Calu3 (cell line): ENCODE data around the gene OSCP1. TPM values are rescaled to one million over a fixed set of nuclear protein-coding genes. Genes with fewer than 3 reads are reported as not detected.
A peak's percentile ranks its signal among the peaks of the same experiment; 100 is the strongest.

Experiments used
- BruUV-seq: library from RNA; stranded (reverse); fragments of 400-500 nt; replicated peaks from 2 replicates; lab custom pipeline; 2021; lab: Mats Ljungman, UMichigan
- CTCF ChIA-PET: fragments of 300-600 bp; sonication (Branson Sonifier 250); formaldehyde crosslinking; loops from one replicate; lab custom pipeline; 2022; ENCODE audit warnings: antibody characterized with exemption; lab: Charles Lee
- DNase-seq: peaks from one replicate; pipeline ENCODE4 v3.0.0; 2022
- H3K27ac Mint-ChIP-seq: one replicate; pipeline ENCODE4 v1.8.0; 2022; ENCODE audit warnings: mixed read lengths; ENCODE audit not compliant: unreplicated experiment
- H3K27me3 Mint-ChIP-seq: one replicate; pipeline ENCODE4 v1.8.0; 2022; ENCODE audit warnings: mixed read lengths; ENCODE audit not compliant: unreplicated experiment
- H3K36me3 Mint-ChIP-seq: one replicate; pipeline ENCODE4 v1.8.0; 2022; ENCODE audit warnings: mild to moderate bottlenecking, moderate library complexity, mixed read lengths; ENCODE audit not compliant: insufficient read depth, unreplicated experiment
- H3K4me1 Mint-ChIP-seq: one replicate; pipeline ENCODE4 v1.8.0; 2022; ENCODE audit warnings: mild to moderate bottlenecking, low read depth, mixed read lengths; ENCODE audit not compliant: unreplicated experiment
- H3K4me3 Mint-ChIP-seq: one replicate; pipeline ENCODE4 v1.8.0; 2022; ENCODE audit warnings: mild to moderate bottlenecking, low read depth, moderate library complexity, mixed read lengths; ENCODE audit not compliant: unreplicated experiment
- H3K9me3 Mint-ChIP-seq: one replicate; pipeline ENCODE4 v1.8.0; 2022; ENCODE audit warnings: low read depth, mixed read lengths; ENCODE audit not compliant: unreplicated experiment
- CTCF ChIP-seq: fragments of 200-600 bp; IDR thresholded peaks from one replicate; pipeline ENCODE4 v1.8.0; 2022; ENCODE audit warnings: antibody characterized with exemption; ENCODE audit not compliant: unreplicated experiment
- intact Hi-C: fragments of 100-400 bp; cut with micrococcal nuclease; formaldehyde crosslinking; loops from one replicate; pipeline ENCODE4 v1.10.0; 2022; ENCODE audit not compliant: unreplicated experiment
- total RNA-seq: library from RNA; stranded (reverse); gene quantifications from 2 replicates; pipeline ENCODE4 v1.2.3, GENCODE V29; 2022

The OSCP1 gene
- total RNA-seq, 1 experiment from 2014 or later: 2.0 TPM

GRCh38 chr1:36455386-36455785 lies 5.1 kb upstream of the OSCP1 start:
- H3K9me3 Mint-ChIP-seq: no peaks in the 10 kb centered on the region
- intact Hi-C loops: no loop called here
- TF ChIP-seq CTCF: no peak
- H3K27me3 Mint-ChIP-seq: no peaks in the 10 kb centered on the region
- no TSS peak for BruUV-seq
- H3K27ac Mint-ChIP-seq: no peak overlapping the region
- H3K4me3 Mint-ChIP-seq: no peak overlapping the region
- H3K4me1 Mint-ChIP-seq: no peaks in the 10 kb centered on the region
- CTCF ChIA-PET: interaction anchor here (0.5 kb wide), 1 partner anchor 1105 kb away, joined by 6 read pairs; no protein-coding TSS in a partner anchor
- DNase-seq: no peak
- H3K36me3 Mint-ChIP-seq: peaks cover 36% of the 10 kb centered on the region

DNA sequence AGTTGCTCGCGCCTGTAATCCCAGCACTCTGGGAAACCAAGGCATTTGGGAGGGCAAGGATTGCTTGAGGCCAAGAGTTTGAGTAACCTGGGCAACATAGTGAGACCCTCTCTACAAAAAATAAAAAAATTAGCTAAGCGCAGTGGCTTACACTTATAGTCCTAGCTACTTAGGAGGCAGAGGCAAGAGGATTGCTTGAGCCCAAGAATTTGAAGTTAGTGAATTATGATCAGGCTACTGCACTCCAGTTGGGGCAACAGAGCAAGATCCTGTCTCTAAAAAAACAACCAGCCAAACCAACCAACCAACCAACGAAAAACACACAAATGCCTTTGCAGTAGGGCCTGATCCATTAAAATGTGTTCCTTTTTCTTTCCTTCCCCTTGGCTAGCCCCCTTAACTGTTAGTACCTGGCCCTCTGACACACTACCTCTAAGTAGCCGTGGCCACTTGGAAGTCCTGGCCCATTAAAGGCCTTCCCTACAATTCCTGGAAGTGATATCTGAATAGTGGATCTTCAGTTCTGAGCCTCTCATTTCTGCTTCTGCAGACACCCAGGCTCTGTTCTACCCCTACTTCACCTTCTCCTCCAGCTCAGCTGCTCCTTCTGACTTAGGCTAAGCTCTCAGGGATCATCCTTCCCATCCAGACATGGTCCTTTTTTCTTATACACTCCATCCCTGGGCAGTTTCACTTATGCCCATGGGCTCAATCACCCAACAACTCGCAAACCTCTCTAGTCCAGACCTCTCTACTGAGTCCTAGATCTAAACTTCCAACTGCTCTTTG lies 3.5 kb upstream of the OSCP1 start:
- H3K9me3 Mint-ChIP-seq: no peaks in the 10 kb centered on the region
- H3K4me3 Mint-ChIP-seq: no peak overlapping the region
- CTCF ChIA-PET: no interaction called here
- no peak for TF ChIP-seq CTCF
- peak overlapping the region; percentile 55 for H3K27ac Mint-ChIP-seq
- no peaks in the 10 kb centered on the region for H3K27me3 Mint-ChIP-seq
- BruUV-seq: no TSS peak
- peaks cover 9% of the 10 kb centered on the region for H3K4me1 Mint-ChIP-seq
- intact Hi-C loops: no loop called here
- no peak for DNase-seq
- peaks cover 47% of the 10 kb centered on the region for H3K36me3 Mint-ChIP-seq

DNA sequence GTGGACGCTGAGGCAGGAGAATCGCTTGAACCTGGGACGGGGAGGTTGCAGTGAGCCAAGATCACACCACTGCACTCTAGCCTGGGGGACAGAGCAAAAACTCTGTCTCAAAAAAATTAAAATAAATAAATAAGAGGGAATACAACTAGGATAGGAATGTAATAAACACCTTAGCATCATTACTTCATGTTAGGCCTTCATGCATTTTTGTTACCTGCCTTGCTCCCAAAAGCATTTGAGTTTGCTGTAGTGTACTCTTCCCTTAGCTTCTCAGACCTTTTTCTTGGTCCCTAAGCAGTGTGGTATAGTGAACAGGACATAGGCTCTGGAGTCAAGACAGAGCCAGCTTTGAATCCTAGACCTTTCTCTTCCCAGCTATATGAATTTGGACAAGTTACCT lies 2.8 kb upstream of the OSCP1 start:
- Mint-ChIP-seq H3K27ac (no peak overlapping the region), H3K36me3 (peaks cover 47% of the 10 kb centered on the region), H3K9me3 (no peaks in the 10 kb centered on the region), H3K27me3 (no peaks in the 10 kb centered on the region), H3K4me3 (no peak overlapping the region), H3K4me1 (peaks cover 9% of the 10 kb centered on the region)
- BruUV-seq: no TSS peak
- no peak for TF ChIP-seq CTCF
- CTCF ChIA-PET: no interaction called here
- no peak for DNase-seq
- intact Hi-C loops: no loop called here

DNA sequence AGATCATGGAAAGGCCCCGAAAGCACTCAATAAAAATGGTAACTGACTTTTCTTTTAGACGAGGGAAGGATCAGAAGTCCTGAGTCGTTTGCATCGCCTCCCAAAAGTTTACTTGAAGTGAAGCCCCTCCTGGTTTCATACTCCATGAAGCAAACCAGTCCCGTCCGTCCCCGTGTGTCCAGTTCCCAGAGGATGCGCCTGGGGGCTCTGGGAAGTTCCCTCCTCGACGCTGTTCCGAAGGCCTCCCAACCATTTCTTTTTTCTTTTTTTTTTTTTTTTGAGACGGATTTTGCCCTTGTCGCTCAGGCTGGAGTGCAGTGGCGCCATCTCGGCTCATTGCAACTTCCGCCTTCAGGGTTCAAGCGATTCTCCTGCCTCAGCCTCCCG lies 661 bp upstream of the OSCP1 start:
- Mint-ChIP-seq H3K9me3 (no peaks in the 10 kb centered on the region), H3K27ac (peak overlapping the region; percentile 95), H3K36me3 (peaks cover 42% of the 10 kb centered on the region), H3K4me3 (peak overlapping the region; percentile 82), H3K27me3 (no peaks in the 10 kb centered on the region), H3K4me1 (peaks cover 9% of the 10 kb centered on the region)
- no peak for TF ChIP-seq CTCF
- TSS peak; percentile 91 for BruUV-seq
- DNase-seq: no peak
- CTCF ChIA-PET: interaction anchor here (0.6 to 1.6 kb wide), 5 partner anchors 36 to 316 kb away, joined by 3 to 6 read pairs (median 3); no protein-coding TSS in a partner anchor
- intact Hi-C loops: no loop called here
